Measurements from ENCODE around the gene JAK3. TPM values are rescaled to one million over a fixed set of nuclear protein-coding genes. Genes with fewer than 3 reads are reported as not detected.
"Not testable (repeated sequence)": the region's sequence is repeated elsewhere in the genome, so short reads cannot be mapped to it uniquely, and the experiment has no call there.

JAK3 gene
- polyA plus RNA-seq, 3 donors = 3.2 to 5.0 (median 3.8) TPM

- DNase-seq = no peak
These were observed 68.5 kb downstream of the JAK3 start for GRCh38 chr19:17778968-17779929.

DNA sequence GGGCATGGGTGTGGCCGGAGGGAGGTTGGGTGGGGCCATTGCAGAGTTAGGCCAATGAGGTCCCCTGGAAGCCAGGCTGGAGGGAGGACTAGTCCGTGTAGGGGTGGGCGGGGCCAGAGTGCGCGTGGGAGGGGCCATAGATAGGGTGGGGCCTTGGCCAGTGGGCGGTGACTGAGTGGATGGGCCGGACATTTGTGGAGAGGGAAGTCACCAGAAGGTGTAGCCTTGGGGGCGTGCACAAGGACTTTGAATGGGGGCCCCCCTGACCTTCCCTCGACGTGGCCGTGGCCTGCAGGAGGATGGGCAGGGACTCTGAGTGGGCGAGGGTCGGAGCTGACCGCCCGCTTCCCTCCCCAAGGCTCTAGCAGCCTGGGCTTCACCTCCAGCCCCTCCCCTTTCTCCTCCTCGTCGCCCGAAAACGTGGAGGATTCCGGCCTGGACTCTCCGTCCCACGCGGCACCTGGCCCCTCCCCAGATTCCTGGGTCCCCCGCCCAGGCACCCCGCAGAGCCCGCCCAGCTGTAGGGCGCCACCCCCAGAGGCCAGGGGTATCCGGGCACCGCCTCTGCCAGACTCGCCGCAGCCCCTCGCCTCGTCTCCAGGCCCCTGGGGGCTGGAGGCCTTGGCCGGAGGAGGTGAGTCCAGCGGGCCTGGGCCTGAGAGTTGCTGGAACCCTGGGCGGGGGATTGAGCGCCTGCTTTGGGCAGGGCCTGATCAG, 69.4 kb downstream of the JAK3 start:
- no peak for DNase-seq

DNA sequence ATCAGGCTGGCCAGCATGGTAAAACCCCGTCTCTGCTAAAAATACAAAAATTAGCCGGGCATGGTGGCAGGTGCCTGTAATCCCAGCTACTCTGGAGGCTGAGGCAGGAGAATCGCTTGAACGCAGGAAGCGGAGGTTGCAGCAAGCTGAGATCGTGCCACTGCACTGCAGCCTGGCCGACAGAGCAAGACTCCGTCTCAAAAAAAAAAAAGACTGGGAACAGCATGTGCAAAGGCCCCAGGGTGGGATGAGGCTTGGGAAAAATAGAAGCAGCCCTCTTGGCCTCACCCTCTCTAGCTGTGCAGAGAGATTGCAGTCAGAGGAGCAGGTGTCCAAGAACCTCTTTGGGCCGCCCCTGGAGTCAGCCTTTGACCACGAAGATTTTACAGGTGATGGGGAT, 69.9 kb downstream of the JAK3 start:
- not testable (repeated sequence) for DNase-seq

DNA sequence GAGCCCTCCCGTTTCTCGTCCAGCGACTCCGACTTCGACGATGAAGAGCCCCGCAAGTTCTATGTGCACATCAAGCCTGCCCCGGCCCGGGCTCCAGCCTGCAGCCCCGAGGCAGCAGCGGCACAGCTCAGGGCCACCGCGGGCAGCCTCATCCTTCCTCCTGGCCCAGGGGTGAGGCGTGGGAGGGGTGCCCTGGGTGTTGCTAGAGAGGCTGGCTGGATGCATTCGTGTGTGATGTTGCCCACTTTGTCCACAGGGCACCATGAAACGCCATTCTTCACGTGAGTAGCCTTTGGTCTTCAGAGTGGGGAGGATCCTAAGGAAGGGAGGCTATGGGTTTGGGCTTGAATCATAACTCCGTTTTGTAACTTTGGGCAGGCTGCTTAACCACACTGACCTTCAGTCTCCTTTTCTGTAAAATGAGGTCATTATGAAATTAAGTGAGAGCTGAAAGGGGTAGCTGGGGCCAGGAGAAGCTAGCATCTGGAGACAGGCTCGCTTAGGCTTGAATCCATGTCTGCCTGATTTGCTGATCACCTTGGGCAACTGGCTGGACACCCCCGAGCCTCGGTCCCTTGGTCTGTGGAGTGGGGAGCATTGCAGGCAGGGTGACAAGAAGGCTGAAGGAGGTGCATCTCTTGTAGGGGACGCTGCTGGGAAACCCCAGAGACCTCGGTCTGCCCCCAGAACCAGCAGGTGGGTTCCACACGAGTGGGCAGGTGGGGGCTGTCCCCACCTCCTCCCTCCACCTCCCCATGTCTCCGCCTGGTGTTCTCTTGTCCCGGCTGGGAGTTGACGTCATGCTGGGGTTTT, 71.6 kb downstream of the JAK3 start:
- DNase-seq = no peak

GRCh38 chr19:17775245-17775927, 72.4 kb downstream of the JAK3 start:
- no peak for DNase-seq

Other genes with a start within 250 kb of the JAK3 start
- under 1 TPM; 0.16 to 0.26 (median 0.21) TPM for gene UNC13A, start 159.6 kb downstream of the JAK3 start, polyA plus RNA-seq (ENCODE audit: insufficient read length in 3 of 3)
- 10 to 100 TPM; 34.7 to 50.9 (median 43.6) TPM for gene MAP1S, start 128.5 kb downstream of the JAK3 start, polyA plus RNA-seq (ENCODE audit: insufficient read length in 3 of 3)
- gene FCHO1, start 96.5 kb downstream of the JAK3 start, polyA plus RNA-seq (ENCODE audit: insufficient read length in 3 of 3) = 1 to 10 TPM; 2.5 to 2.7 (median 2.5) TPM
- 10 to 100 TPM in 1 of 3 donors, 1 to 10 TPM in 2; 8.7 to 13.3 (median 8.8) TPM for gene B3GNT3, start 52.8 kb downstream of the JAK3 start, polyA plus RNA-seq (ENCODE audit: insufficient read length in 3 of 3)
- gene INSL3, start 26.5 kb downstream of the JAK3 start, polyA plus RNA-seq (ENCODE audit: insufficient read length in 3 of 3) = under 1 TPM in 2 of 3 donors, not detected in 1; 0.26 to 0.47 TPM
- 1,000 to 10,000 TPM; 1,096 to 1,423 (median 1,285) TPM for gene RPL18A, start 11.9 kb upstream of the JAK3 start, polyA plus RNA-seq (ENCODE audit: insufficient read length in 3 of 3)
- gene SLC5A5, start 24.0 kb upstream of the JAK3 start, polyA plus RNA-seq (ENCODE audit: insufficient read length in 3 of 3) = under 1 TPM in 2 of 3 donors, not detected in 1; 0.06 to 0.09 TPM
- 10 to 100 TPM; 69.1 to 95.5 (median 76.6) TPM for gene CCDC124, start 85.0 kb upstream of the JAK3 start, polyA plus RNA-seq (ENCODE audit: insufficient read length in 3 of 3)
- gene KCNN1, start 119.1 kb upstream of the JAK3 start, polyA plus RNA-seq (ENCODE audit: insufficient read length in 3 of 3) = 1 to 10 TPM; 5.1 to 8.6 (median 7.4) TPM
- 1 to 10 TPM; 3.9 to 4.7 (median 4.0) TPM for gene ARRDC2, start 160.2 kb upstream of the JAK3 start, polyA plus RNA-seq (ENCODE audit: insufficient read length in 3 of 3)
- gene IL12RB1, start 239.0 kb upstream of the JAK3 start, polyA plus RNA-seq (ENCODE audit: insufficient read length in 3 of 3) = under 1 TPM; 0.18 to 0.27 (median 0.24) TPM
- 1 to 10 TPM; 5.7 to 8.3 (median 7.5) TPM for gene MAST3, start 249.8 kb upstream of the JAK3 start, polyA plus RNA-seq (ENCODE audit: insufficient read length in 3 of 3)

Data from renal pelvis (tissue), 4 donors.